Kidney (tissue), 14 donors: ENCODE results near the gene IRGC. TPM values are rescaled to one million over a fixed set of nuclear protein-coding genes. Genes with fewer than 3 reads are reported as not detected.

Source experiments
- DNase-seq, 5 donors: peaks; one replicate each; pipeline ENCODE4 v3.0.0-alpha.2; 2013 to 2020
- FAIRE-seq: peaks from 2 replicates; lab custom pipeline; 2012; peaks lifted over from hg19 to GRCh38; lab: Jason Lieb, UNC
- H3K27ac ChIP-seq, 2 donors: one replicate each; pipeline ENCODE4 v1.7.0; 2013; ENCODE audit warnings: low read depth in 2 of 2, low read length in 2 of 2, inconsistent platforms in 1 of 2
- H3K27me3 ChIP-seq: one replicate; pipeline ENCODE4 v1.7.1; 2013; ENCODE audit warnings: low read length, inconsistent platforms; ENCODE audit not compliant: control insufficient read depth, insufficient read depth
- H3K36me3 ChIP-seq, 3 donors: one replicate each; pipeline versions ENCODE4 v1.7.0 to v1.7.1; 2013; ENCODE audit warnings: low read length in 3 of 3, control low read depth in 1 of 3, inconsistent platforms in 1 of 3; ENCODE audit not compliant: insufficient read depth in 3 of 3, control insufficient read depth in 2 of 3
- H3K4me1 ChIP-seq, 3 donors: one replicate each; pipeline versions ENCODE4 v1.7.0 to v1.7.1; 2013; ENCODE audit warnings: low read length in 3 of 3, inconsistent platforms in 1 of 3, low read depth in 1 of 3; ENCODE audit not compliant: control insufficient read depth in 2 of 3, insufficient read depth in 2 of 3
- H3K4me3 ChIP-seq, 3 donors: one replicate each; pipeline versions ENCODE4 v1.7.0 to v1.8.1; 2013; ENCODE audit warnings: low read length in 3 of 3, control low read depth in 1 of 3, inconsistent platforms in 1 of 3
- H3K9ac ChIP-seq, 3 donors: one replicate each; pipeline versions ENCODE4 v1.7.0 to v1.7.1; 2013; ENCODE audit warnings: low read length in 3 of 3, control low read depth in 1 of 3, inconsistent platforms in 1 of 3
- H3K9me3 ChIP-seq, 3 donors: one replicate each; pipeline versions ENCODE4 v1.7.0 to v1.7.1; 2013; ENCODE audit warnings: low read length in 3 of 3, control low read depth in 1 of 3, inconsistent platforms in 1 of 3; ENCODE audit not compliant: control insufficient read depth in 2 of 3, insufficient read depth in 1 of 3
- CTCF ChIP-seq: IDR thresholded peaks from 3 replicates; pipeline ENCODE4 v1.5.1; 2012; ENCODE audit warnings: mild to moderate bottlenecking, moderate library complexity, borderline replicate concordance; ENCODE audit not compliant: insufficient read depth; ENCODE audit errors: extremely low read depth
- intact Hi-C: fragments of 100-400 bp; cut with DNase I; formaldehyde crosslinking; loops from one replicate; pipeline ENCODE4 v1.11.1; 2022
- polyA plus RNA-seq: library from polyadenylated mRNA; stranded (reverse); fragments of 350-450 nt; fragmentation: Illumina TruSeq; extraction: RNeasy Lipid Tissue Mini Kit (QIAGEN cat#74804); gene quantifications from one replicate; pipeline ENCODE4 v1.2.3, GENCODE V29; 2014; ENCODE audit warnings: low read depth, low replicate concordance; ENCODE audit not compliant: insufficient read depth
- total RNA-seq: library from RNA; stranded (reverse); fragmentation: NEBNext Ultra II Directional; extraction: Animal tissue kit (Norgen Biotek cat#: 25700); gene quantifications from one replicate; pipeline ENCODE4 v1.2.1, GENCODE V29; 2021
- donor health status: control.
- donor health status: control.
- donor health status: control.
- donor health status: control.
- donor health status: control.
- donor health status: DM: yes; HTN: yes; CAD: no.
- donor health status: Normal renal cell carcinoma (clear cell type).

Gene IRGC
- total and polyA plus RNA-seq, 2 donors from 2014 or later, result not detected

- H3K36me3 ChIP-seq, result no peaks in the 10 kb centered on the region
- TF ChIP-seq CTCF, result no peak
- intact Hi-C loops, result no loop called here
- no peak overlapping the region for H3K27ac ChIP-seq
- no peak overlapping the region for H3K9ac ChIP-seq
- H3K4me1 ChIP-seq, result no peaks in the 10 kb centered on the region
- H3K27me3 ChIP-seq, result no peaks in the 10 kb centered on the region
- H3K4me3 ChIP-seq, result no peak overlapping the region
- FAIRE-seq, result no peak
- H3K9me3 ChIP-seq, result no peaks in the 10 kb centered on the region
- DNase-seq, result peak in 1 of 5 donors; percentile 73
Measured at GRCh38 chr19:43765109-43765876, 49.4 kb downstream of the IRGC start.

GRCh38 chr19:43766755-43767043, 50.8 kb downstream of the IRGC start:
- Histone ChIP-seq H3K27ac (no peak overlapping the region), H3K36me3 (no peaks in the 10 kb centered on the region), H3K27me3 (no peaks in the 10 kb centered on the region), H3K9ac (no peak overlapping the region), H3K4me1 (no peaks in the 10 kb centered on the region), H3K4me3 (no peak overlapping the region), H3K9me3 (no peaks in the 10 kb centered on the region)
- intact Hi-C loops, result no loop called here
- no peak for FAIRE-seq
- DNase-seq, result no peak
- TF ChIP-seq CTCF, result no peak

- Histone ChIP-seq H3K4me3 (no peak overlapping the region), H3K36me3 (no peaks in the 10 kb centered on the region), H3K27ac (no peak overlapping the region), H3K27me3 (no peaks in the 10 kb centered on the region), H3K9me3 (no peaks in the 10 kb centered on the region), H3K9ac (no peak overlapping the region), H3K4me1 (no peaks in the 10 kb centered on the region)
- FAIRE-seq, result no peak
- no peak for TF ChIP-seq CTCF
- intact Hi-C loops, result no loop called here
- no peak for DNase-seq
Measured at GRCh38 chr19:43767316-43767715, 51.4 kb downstream of the IRGC start.

- H3K4me1 ChIP-seq, result no peaks in the 10 kb centered on the region
- no peak for DNase-seq
- no peak overlapping the region for H3K4me3 ChIP-seq
- intact Hi-C loops, result no loop called here
- no peaks in the 10 kb centered on the region for H3K27me3 ChIP-seq
- FAIRE-seq, result no peak
- no peak overlapping the region for H3K9ac ChIP-seq
- H3K27ac ChIP-seq, result no peak overlapping the region
- no peak for TF ChIP-seq CTCF
- no peaks in the 10 kb centered on the region for H3K36me3 ChIP-seq
- no peaks in the 10 kb centered on the region for H3K9me3 ChIP-seq
Measured at GRCh38 chr19:43767818-43768217, 51.9 kb downstream of the IRGC start.
